K562 (cell line): ENCODE measurements around the gene MLLT3. TPM values are rescaled to one million over a fixed set of nuclear protein-coding genes. Genes with fewer than 3 reads are reported as not detected.

Source experiments
- ATAC-seq: fragments of 200-7000 bp; cut with Tn5 transposase; 3 replicates; pipeline ENCODE4 v1.9.1; 2020; ENCODE audit warnings: moderate library complexity
- BruUV-seq: library from RNA; stranded (reverse); fragments of 400-500 nt; replicated peaks from 2 replicates; lab custom pipeline; 2021; lab: Mats Ljungman, UMichigan
- CTCF ChIA-PET: fragments of 300-600 bp; formaldehyde crosslinking; extraction: SDS; loops from one replicate; lab custom pipeline; 2021; ENCODE audit warnings: low intra/inter-chr PET ratio; lab: Yijun Ruan, JAX
- POLR2A ChIA-PET: fragments of 300-600, 350-650 bp; sonication (Branson Sonifier 250); formaldehyde crosslinking; extraction: SDS; loops from one replicate; lab custom pipeline; 2021; ENCODE audit warnings: antibody characterized with exemption, inconsistent platforms; lab: Yijun Ruan, JAX
- DNase-seq, 4 experiments: peaks; one replicate each; pipeline versions ENCODE4 v3.0.0 to v3.0.0-alpha.2; 2011 to 2018; ENCODE audit warnings: low spot score in 3 of 4, mixed read lengths in 3 of 4; ENCODE audit errors: extremely low read depth in 1 of 4
- FAIRE-seq: peaks from 2 replicates; lab custom pipeline; 2011; peaks lifted over from hg19 to GRCh38; lab: Jason Lieb, UNC
- H2AFZ ChIP-seq: 2 replicates; pipeline ENCODE4 v1.6.0; 2011; ENCODE audit warnings: low read depth, low read length, control low read depth, inconsistent platforms
- H3K27ac ChIP-seq: fragments of 200-600 bp; 3 replicates; pipeline ENCODE4 v1.8.0; 2011; ENCODE audit warnings: low read depth, mild to moderate bottlenecking, control low read depth, inconsistent platforms, low read length, moderate library complexity, mixed read lengths; ENCODE audit errors: extremely low read depth
- H3K27me3 ChIP-seq, 2 experiments: fragments of 300-600 bp in 1 of 2; 2 replicates in 1 of 2; 3 replicates in 1 of 2; pipeline versions ENCODE4 v1.6.0 to v1.8.0; 2011; ENCODE audit warnings: inconsistent platforms in 2 of 2, low read length in 2 of 2, mild to moderate bottlenecking in 1 of 2, mixed read lengths in 1 of 2, moderate library complexity in 1 of 2; ENCODE audit not compliant: control insufficient read depth in 2 of 2, insufficient read depth in 2 of 2
- H3K36me3 ChIP-seq: fragments of 300-600 bp; 3 replicates; pipeline ENCODE4 v1.8.0; 2011; ENCODE audit warnings: mild to moderate bottlenecking, low read length, inconsistent platforms; ENCODE audit not compliant: control insufficient read depth, insufficient read depth
- H3K4me1 ChIP-seq, 2 experiments: fragments of 200-600 bp in 1 of 2; replicated peaks in 1 of 2; 2 replicates in 1 of 2; 3 replicates in 1 of 2; pipeline versions ENCODE4 v1.5.1 to v1.8.0; 2011; ENCODE audit warnings: inconsistent platforms in 2 of 2, low read length in 2 of 2, mild to moderate bottlenecking in 1 of 2, mixed read lengths in 1 of 2, moderate library complexity in 1 of 2; ENCODE audit not compliant: control insufficient read depth in 2 of 2, insufficient read depth in 2 of 2
- H3K4me2 ChIP-seq: 2 replicates; pipeline ENCODE4 v1.6.1; 2011; ENCODE audit warnings: low read length, control low read depth, inconsistent platforms, mixed read lengths; ENCODE audit not compliant: insufficient read depth
- H3K4me3 ChIP-seq: fragments of 200-600 bp; sonication (generic), shearing (Covaris generic); 2 replicates; pipeline ENCODE4 v1.5.1; 2016; ENCODE audit warnings: control low read depth, inconsistent platforms
- H3K79me2 ChIP-seq: fragments of 200-600 bp; 3 replicates; pipeline ENCODE4 v1.8.0; 2011; ENCODE audit warnings: low read length, inconsistent platforms; ENCODE audit not compliant: control insufficient read depth, insufficient read depth
- H3K9ac ChIP-seq, 2 experiments: 2 replicates each; pipeline versions ENCODE4 v1.6.0 to v1.6.1; 2011; ENCODE audit warnings: low read depth in 2 of 2, low read length in 2 of 2, control low read depth in 1 of 2, inconsistent platforms in 1 of 2, mild to moderate bottlenecking in 1 of 2, mixed read lengths in 1 of 2; ENCODE audit not compliant: insufficient read depth in 1 of 2
- H3K9me1 ChIP-seq: one replicate; pipeline ENCODE4 v1.6.0; 2011; ENCODE audit warnings: inconsistent platforms, mild to moderate bottlenecking, low read length, moderate library complexity; ENCODE audit not compliant: control insufficient read depth, insufficient read depth
- H3K9me3 ChIP-seq: replicated peaks from 2 replicates; pipeline ENCODE4 v1.5.1; 2011; ENCODE audit warnings: low read depth, low read length, inconsistent platforms; ENCODE audit not compliant: control insufficient read depth, insufficient read depth
- H4K20me1 ChIP-seq: replicated peaks from 2 replicates; pipeline ENCODE4 v1.6.1; 2011; ENCODE audit warnings: low read length, inconsistent platforms, mixed read lengths; ENCODE audit not compliant: control insufficient read depth, insufficient read depth
- ELF2 ChIP-seq: fragments of 250-450 bp; sonication (Bioruptor Pico); IDR thresholded peaks from 2 replicates; pipeline ENCODE4 v1.5.0; 2021; ENCODE audit warnings: mild to moderate bottlenecking
- SMC3 ChIP-seq: conservative IDR thresholded peaks from 2 replicates; pipeline ENCODE4 v1.6.1; 2011; ENCODE audit warnings: low read depth, low read length, improper control_type of control experiment; ENCODE audit not compliant: insufficient read depth
- U2AF1 ChIP-seq: fragments of 200-400 bp; formaldehyde crosslinking; optimal IDR thresholded peaks from 2 replicates; pipeline ENCODE3; 2017; ENCODE audit warnings: mild to moderate bottlenecking, low read depth, low read length, moderate library complexity
- ZNF76 ChIP-seq: fragments of 250-450 bp; sonication (Bioruptor Pico); IDR thresholded peaks from 2 replicates; pipeline ENCODE4 v1.4.0; 2020; ENCODE audit warnings: mild to moderate bottlenecking, moderate library complexity, borderline replicate concordance
- whole genome bisulfite sequencing: fragments of 100-300 bp; shearing (Covaris generic); methylation state at CpG from one replicate; pipeline ENCODE4 v1.1.6; 2016; ENCODE audit warnings: low coverage, mixed read lengths; ENCODE audit not compliant: insufficient coverage; ENCODE audit errors: missing lambda C conversion rate; 5-methylcytosine and 5-hydroxymethylcytosine counted together
- in situ Hi-C: fragments of 300-500 bp; cut with MboI; formaldehyde crosslinking; loops from 4 replicates; pipeline ENCODE4 v1.15.0; 2018; ENCODE audit warnings: inconsistent platforms, mixed read lengths
- intact Hi-C: fragments of 100-400 bp; cut with micrococcal nuclease; formaldehyde crosslinking; loops from 2 replicates; pipeline ENCODE4 v1.14.2; 2022
- polyA plus RNA-seq, 8 experiments: library from polyadenylated mRNA; depleted of rRNA in 4 of 8; stranded (reverse) in 5 of 8; unstranded in 3 of 8; fragments of >200 nt; fragmentation: Nextera tagmentation in 2 of 8; fragmentation: Illumina TruSeq in 1 of 8; extraction: Ambion mirVana in 2 of 8; extraction: Trizol in 1 of 8; gene quantifications; 2 replicates each; pipeline versions ENCODE4 v1.2.1 to v1.2.3, GENCODE V29; 2011 to 2014; ENCODE audit warnings: inconsistent platforms in 1 of 8, missing spikeins in 1 of 8
- total RNA-seq, 7 experiments: library from RNA; depleted of rRNA in 6 of 7; stranded (reverse); fragments of >200 nt in 6 of 7; fragmentation: Illumina TruSeq in 2 of 7; extraction: Trizol in 2 of 7; gene quantifications; 2 replicates each; pipeline versions ENCODE4 v1.2.1 to v1.2.3, GENCODE V29; 2011 to 2021; ENCODE audit warnings: low replicate concordance in 1 of 7
- TF ChIP-seq, protein P1 (sequence below): fragments of 250-450 bp; sonication (Bioruptor Pico); IDR thresholded peaks from 2 replicates; pipeline ENCODE4 v1.6.1; 2021; ENCODE audit warnings: mild to moderate bottlenecking
- TF ChIP-seq, protein P2 (sequence below), 3 experiments: fragments of 200-800 bp in 1 of 3; fragments of 250-450 bp in 1 of 3; fragments of 450-650 bp in 1 of 3; sonication (Bioruptor Pico) in 1 of 3; sonication (Bioruptor generic) in 1 of 3; formaldehyde crosslinking in 1 of 3; IDR thresholded peaks; 2 replicates each; pipeline versions ENCODE4 v1.6.1 to v1.8.0; 2016 to 2022; ENCODE audit warnings: mild to moderate bottlenecking in 2 of 3, missing genetic modification characterization in 2 of 3, missing compliant biosample characterization in 1 of 3, moderate library complexity in 1 of 3

MLLT3 gene
- total and polyA plus RNA-seq, 9 of the 15 experiments (the other 6 are each of a cell fraction or from before 2014, with no cell fraction given): 0.07 to 0.42 (median 0.22) TPM; not detected in 4

DNA sequence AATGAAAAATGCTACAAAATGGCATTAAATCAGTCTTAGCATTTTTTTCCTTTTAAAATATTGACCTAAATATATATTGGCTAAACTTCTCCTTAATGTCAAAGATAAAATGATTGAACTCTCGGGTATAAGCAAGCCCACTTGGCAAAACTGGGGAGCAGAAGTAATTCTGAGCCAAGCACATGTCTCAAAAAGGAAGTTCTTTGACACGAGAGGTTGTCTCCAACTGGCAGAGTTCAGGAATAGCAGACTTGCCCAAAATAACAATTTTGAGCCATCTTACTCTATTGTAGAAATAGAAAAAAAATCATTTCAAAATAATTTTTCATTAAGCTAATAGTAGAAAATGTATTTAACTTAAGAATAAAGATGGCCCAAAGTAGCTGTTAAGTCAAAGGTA lies 10.4 kb upstream of the MLLT3 start:
- no peaks in the 10 kb centered on the region for H3K79me2 ChIP-seq
- no peaks in the 10 kb centered on the region for H3K9me1 ChIP-seq
- 6% methylated on average over 2 of the region's 2 CpGs for WGBS
- H3K9me3 ChIP-seq: no peaks in the 10 kb centered on the region
- H3K4me3 ChIP-seq: no peak overlapping the region
- ATAC-seq: no peak
- H3K4me2 ChIP-seq: no peak overlapping the region
- no peaks in the 10 kb centered on the region for H3K36me3 ChIP-seq
- H3K27ac ChIP-seq: no peak overlapping the region
- no peaks in the 10 kb centered on the region for H3K27me3 ChIP-seq
- BruUV-seq: no TSS peak
- no peak for DNase-seq
- POLR2A ChIA-PET: no interaction called here
- intact Hi-C loops (no loop called here), in situ Hi-C loops (no loop called here)
- H4K20me1 ChIP-seq: no peaks in the 10 kb centered on the region
- no peak overlapping the region for H2AFZ ChIP-seq
- H3K9ac ChIP-seq: no peak overlapping the region
- TF ChIP-seq ELF2 (CRISPR knock-in tag) (no peak), SMC3 (no peak), ZNF76 (no peak), U2AF1 (no peak)
- TF ChIP-seq, protein P1, sequence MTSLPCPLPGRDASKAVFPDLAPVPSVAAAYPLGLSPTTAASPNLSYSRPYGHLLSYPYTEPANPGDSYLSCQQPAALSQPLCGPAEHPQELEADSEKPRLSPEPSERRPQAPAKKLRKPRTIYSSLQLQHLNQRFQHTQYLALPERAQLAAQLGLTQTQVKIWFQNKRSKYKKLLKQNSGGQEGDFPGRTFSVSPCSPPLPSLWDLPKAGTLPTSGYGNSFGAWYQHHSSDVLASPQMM (CRISPR knock-in tag): no peak
- FAIRE-seq: no peak
- no peaks in the 10 kb centered on the region for H3K4me1 ChIP-seq
- CTCF ChIA-PET: no interaction called here

DNA sequence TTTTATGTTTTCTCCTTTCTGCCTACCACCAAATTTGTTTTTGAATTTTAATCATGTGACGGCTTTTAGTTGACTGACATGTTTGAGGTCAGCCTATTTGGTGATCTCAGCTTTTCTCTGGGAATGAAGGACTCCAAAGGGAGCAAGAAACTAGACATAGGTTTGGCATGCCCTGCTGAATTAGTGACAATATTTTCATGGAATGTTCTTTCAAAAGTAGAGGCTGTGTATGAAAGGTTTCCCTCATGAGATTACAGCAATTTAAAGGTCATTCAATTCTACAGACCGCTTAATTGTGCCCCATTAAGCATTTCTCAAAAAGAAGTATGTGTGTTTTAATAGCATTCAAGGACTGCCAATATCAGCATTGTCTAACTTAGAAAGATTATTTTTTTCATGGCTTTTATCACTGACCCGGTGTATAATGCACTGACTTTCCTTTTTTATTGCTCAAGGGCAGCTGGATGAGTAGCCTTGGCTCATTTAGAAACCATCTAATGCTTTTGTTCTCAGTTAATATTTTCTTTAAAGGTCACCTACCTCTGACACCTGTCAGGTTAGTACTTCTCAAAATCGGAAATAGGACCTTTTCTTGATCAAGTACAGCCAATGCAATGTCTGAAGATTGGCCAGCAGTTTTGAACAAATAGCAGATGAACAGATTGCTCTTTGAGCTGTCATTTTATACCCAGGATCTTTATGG lies 8.1 kb upstream of the MLLT3 start:
- WGBS: 0% methylated on average over 4 of the region's 4 CpGs
- Histone ChIP-seq H3K9me1 (no peaks in the 10 kb centered on the region), H3K27me3 (no peaks in the 10 kb centered on the region), H3K4me2 (no peak overlapping the region), H2AFZ (no peak overlapping the region), H3K4me3 (no peak overlapping the region), H3K4me1 (no peaks in the 10 kb centered on the region), H3K79me2 (no peaks in the 10 kb centered on the region), H3K9ac (no peak overlapping the region), H3K36me3 (no peaks in the 10 kb centered on the region), H3K27ac (no peak overlapping the region), H4K20me1 (no peaks in the 10 kb centered on the region), H3K9me3 (no peaks in the 10 kb centered on the region)
- ChIA-PET POLR2A (no interaction called here), CTCF (no interaction called here)
- FAIRE-seq (no peak), ATAC-seq (no peak), DNase-seq (no peak)
- intact Hi-C loops (no loop called here), in situ Hi-C loops (no loop called here)
- no TSS peak for BruUV-seq
- TF ChIP-seq, protein P2, sequence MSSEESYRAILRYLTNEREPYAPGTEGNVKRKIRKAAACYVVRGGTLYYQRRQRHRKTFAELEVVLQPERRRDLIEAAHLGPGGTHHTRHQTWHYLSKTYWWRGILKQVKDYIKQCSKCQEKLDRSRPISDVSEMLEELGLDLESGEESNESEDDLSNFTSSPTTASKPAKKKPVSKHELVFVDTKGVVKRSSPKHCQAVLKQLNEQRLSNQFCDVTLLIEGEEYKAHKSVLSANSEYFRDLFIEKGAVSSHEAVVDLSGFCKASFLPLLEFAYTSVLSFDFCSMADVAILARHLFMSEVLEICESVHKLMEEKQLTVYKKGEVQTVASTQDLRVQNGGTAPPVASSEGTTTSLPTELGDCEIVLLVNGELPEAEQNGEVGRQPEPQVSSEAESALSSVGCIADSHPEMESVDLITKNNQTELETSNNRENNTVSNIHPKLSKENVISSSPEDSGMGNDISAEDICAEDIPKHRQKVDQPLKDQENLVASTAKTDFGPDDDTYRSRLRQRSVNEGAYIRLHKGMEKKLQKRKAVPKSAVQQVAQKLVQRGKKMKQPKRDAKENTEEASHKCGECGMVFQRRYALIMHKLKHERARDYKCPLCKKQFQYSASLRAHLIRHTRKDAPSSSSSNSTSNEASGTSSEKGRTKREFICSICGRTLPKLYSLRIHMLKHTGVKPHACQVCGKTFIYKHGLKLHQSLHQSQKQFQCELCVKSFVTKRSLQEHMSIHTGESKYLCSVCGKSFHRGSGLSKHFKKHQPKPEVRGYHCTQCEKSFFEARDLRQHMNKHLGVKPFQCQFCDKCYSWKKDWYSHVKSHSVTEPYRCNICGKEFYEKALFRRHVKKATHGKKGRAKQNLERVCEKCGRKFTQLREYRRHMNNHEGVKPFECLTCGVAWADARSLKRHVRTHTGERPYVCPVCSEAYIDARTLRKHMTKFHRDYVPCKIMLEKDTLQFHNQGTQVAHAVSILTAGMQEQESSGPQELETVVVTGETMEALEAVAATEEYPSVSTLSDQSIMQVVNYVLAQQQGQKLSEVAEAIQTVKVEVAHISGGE (CRISPR knock-in tag; IDR thresholded peaks at IDR 0.05): no peak
